Body of pancreas (tissue), 4 donors: ENCODE results near the gene MLLT10. TPM values are rescaled to one million over a fixed set of nuclear protein-coding genes. Genes with fewer than 3 reads are reported as not detected.
"Not testable (repeated sequence)": the region's sequence is repeated elsewhere in the genome, so short reads cannot be mapped to it uniquely, and the experiment has no call there.

Experiments used
- ATAC-seq: fragments of 150-250 bp; one replicate; pipeline ENCODE4 v1.9.1; 2016
- DNase-seq, 4 donors: peaks; one replicate each; pipeline ENCODE4 v3.0.0-alpha.2; 2019
- H3K27ac ChIP-seq, 4 donors: fragments of 200-600 bp; sonication (generic); 1 replicate in 3 of 4; 2 replicates in 1 of 4; pipeline versions ENCODE4 v1.5.1 to v1.6.1; 2016 to 2019; ENCODE audit warnings: mild to moderate bottlenecking in 1 of 4, mixed read lengths in 1 of 4, moderate library complexity in 1 of 4
- H3K27me3 ChIP-seq, 2 donors: fragments of 200-600 bp; sonication (generic); one replicate each; pipeline ENCODE4 v1.6.0; 2016; ENCODE audit warnings: mild to moderate bottlenecking in 1 of 2
- H3K36me3 ChIP-seq, 2 donors: fragments of 200-600 bp; sonication (generic); replicated peaks in 1 of 2; 2 replicates each; pipeline ENCODE4 v1.5.1; 2016; ENCODE audit warnings: low read depth in 2 of 2; ENCODE audit not compliant: insufficient read depth in 1 of 2
- H3K4me1 ChIP-seq: fragments of 200-600 bp; sonication (generic); one replicate; pipeline ENCODE4 v1.6.0; 2016
- H3K4me3 ChIP-seq, 2 donors: fragments of 200-600 bp; sonication (generic); 1 replicate in 1 of 2; 2 replicates in 1 of 2; pipeline ENCODE4 v1.5.1; 2016 to 2019
- H3K9me3 ChIP-seq, 3 donors: fragments of 200-600 bp; sonication (generic); 1 replicate in 2 of 3; 2 replicates in 1 of 3; pipeline ENCODE4 v1.5.1; 2016
- CTCF ChIP-seq, 7 experiments: fragments of 450-650 bp in 4 of 7; fragments of 200-600 bp in 3 of 7; sonication (generic) in 3 of 7; IDR thresholded peaks; one replicate each; pipeline ENCODE4 v1.5.1; 2016 to 2019; ENCODE audit warnings: antibody characterized with exemption in 7 of 7
- POLR2A ChIP-seq, 3 donors: fragments of 450-650 bp; IDR thresholded peaks; one replicate each; pipeline ENCODE4 v1.6.1; 2016; ENCODE audit warnings: antibody characterized with exemption in 3 of 3, mild to moderate bottlenecking in 2 of 3
- whole genome bisulfite sequencing, 2 donors: methylation state at CpG; one replicate each; pipeline ENCODE4 v1.1.5; 2017; 5-methylcytosine and 5-hydroxymethylcytosine counted together
- intact Hi-C: fragments of 100-400 bp; cut with DNase I; formaldehyde crosslinking; loops from one replicate; pipeline ENCODE4 v1.15.1; 2023
- total RNA-seq, 2 donors: library from RNA; depleted of rRNA; stranded (reverse); fragments of >200 nt; gene quantifications; one replicate each; pipeline ENCODE4 v1.1.0, GENCODE V29; 2016

MLLT10 gene
- total RNA-seq, 2 donors from 2014 or later = 23.7 to 30.1 TPM

GRCh38 chr10:21584834-21585530 lies 51.0 kb downstream of the MLLT10 start:
- H3K4me3 ChIP-seq = no peak overlapping the region
- ATAC-seq = no peak
- DNase-seq = no peak
- no peaks in the 10 kb centered on the region for H3K36me3 ChIP-seq
- TF ChIP-seq CTCF (IDR thresholded peaks at IDR 0.05) = no peak
- no peak for TF ChIP-seq POLR2A (IDR thresholded peaks at IDR 0.05)
- no peak overlapping the region for H3K27ac ChIP-seq
- intact Hi-C loops = no loop called here
- H3K9me3 ChIP-seq = no peaks in the 10 kb centered on the region
- 83 to 87% methylated on average over 9 of the region's 9 CpGs for whole genome bisulfite sequencing, 2 donors
- H3K4me1 ChIP-seq = no peaks in the 10 kb centered on the region
- H3K27me3 ChIP-seq = no peaks in the 10 kb centered on the region

GRCh38 chr10:21587391-21587790 lies 53.4 kb downstream of the MLLT10 start:
- no peak for DNase-seq
- no peak for ATAC-seq
- Histone ChIP-seq H3K9me3 (no peaks in the 10 kb centered on the region), H3K27ac (no peak overlapping the region), H3K36me3 (no peaks in the 10 kb centered on the region), H3K4me3 (no peak overlapping the region), H3K4me1 (no peaks in the 10 kb centered on the region), H3K27me3 (no peaks in the 10 kb centered on the region)
- TF ChIP-seq POLR2A (IDR thresholded peaks at IDR 0.05) = no peak
- no peak for TF ChIP-seq CTCF (IDR thresholded peaks at IDR 0.05)
- intact Hi-C loops = no loop called here

GRCh38 chr10:21588159-21588558 lies 54.1 kb downstream of the MLLT10 start:
- WGBS, 2 donors = 67 to 71% methylated on average over 7 of the region's 7 CpGs
- H3K4me3 ChIP-seq, H3K27me3 ChIP-seq, H3K36me3 ChIP-seq, H3K27ac ChIP-seq, DNase-seq, H3K4me1 ChIP-seq, ATAC-seq, intact Hi-C loops, H3K9me3 ChIP-seq: not testable (repeated sequence)

GRCh38 chr10:21593986-21594385 lies 60.0 kb downstream of the MLLT10 start:
- intact Hi-C loops = no loop called here
- no peaks in the 10 kb centered on the region for H3K36me3 ChIP-seq
- no peaks in the 10 kb centered on the region for H3K27me3 ChIP-seq
- DNase-seq (no peak), ATAC-seq (no peak)
- H3K4me3 ChIP-seq = no peak overlapping the region
- H3K27ac ChIP-seq = no peak overlapping the region
- no peaks in the 10 kb centered on the region for H3K9me3 ChIP-seq
- H3K4me1 ChIP-seq = no peaks in the 10 kb centered on the region
- TF ChIP-seq POLR2A (IDR thresholded peaks at IDR 0.05) = no peak
- TF ChIP-seq CTCF (IDR thresholded peaks at IDR 0.05) = no peak
- 94 to 96% methylated on average over 5 of the region's 5 CpGs for WGBS, 2 donors

GRCh38 chr10:21599582-21599981 lies 65.5 kb downstream of the MLLT10 start:
- H3K9me3 ChIP-seq = no peaks in the 10 kb centered on the region
- no peak for ATAC-seq
- H3K4me1 ChIP-seq = peaks cover 11% of the 10 kb centered on the region
- H3K27ac ChIP-seq = no peak overlapping the region
- no peak for DNase-seq
- H3K4me3 ChIP-seq = no peak overlapping the region
- TF ChIP-seq CTCF (IDR thresholded peaks at IDR 0.05) = no peak
- TF ChIP-seq POLR2A (IDR thresholded peaks at IDR 0.05) = no peak
- 62 to 69% methylated on average over 2 of the region's 2 CpGs for WGBS, 2 donors
- H3K27me3 ChIP-seq = no peaks in the 10 kb centered on the region
- no peaks in the 10 kb centered on the region for H3K36me3 ChIP-seq
- intact Hi-C loops = no loop called here
